Duodenal mucosa (tissue), 2 donors: Measurements from ENCODE around the gene OR1J1.

ENCODE experiments used
- H3K27ac ChIP-seq: one replicate; pipeline ENCODE4 v1.7.0; 2013; ENCODE audit warnings: low read depth, low read length
- H3K27me3 ChIP-seq, 2 donors: one replicate each; pipeline ENCODE4 v1.7.0; 2013; ENCODE audit warnings: low read length in 2 of 2, control low read depth in 1 of 2; ENCODE audit not compliant: insufficient read depth in 2 of 2, control insufficient read depth in 1 of 2
- H3K36me3 ChIP-seq, 2 donors: one replicate each; pipeline ENCODE4 v1.7.0; 2013; ENCODE audit warnings: low read length in 2 of 2, control low read depth in 1 of 2; ENCODE audit not compliant: insufficient read depth in 2 of 2, control insufficient read depth in 1 of 2
- H3K4me1 ChIP-seq, 2 donors: one replicate each; pipeline ENCODE4 v1.7.0; 2013; ENCODE audit warnings: low read length in 2 of 2, control low read depth in 1 of 2; ENCODE audit not compliant: insufficient read depth in 2 of 2, control insufficient read depth in 1 of 2
- H3K4me3 ChIP-seq, 2 donors: one replicate each; pipeline ENCODE4 v1.7.0; 2013; ENCODE audit warnings: low read length in 2 of 2, low read depth in 1 of 2
- H3K9ac ChIP-seq, 2 donors: one replicate each; pipeline ENCODE4 v1.7.0; 2013; ENCODE audit warnings: low read length in 2 of 2, low read depth in 1 of 2
- H3K9me3 ChIP-seq, 2 donors: one replicate each; pipeline ENCODE4 v1.7.0; 2013; ENCODE audit warnings: low read length in 2 of 2, control low read depth in 1 of 2; ENCODE audit not compliant: control insufficient read depth in 1 of 2

Gene OR1J1, protein sequence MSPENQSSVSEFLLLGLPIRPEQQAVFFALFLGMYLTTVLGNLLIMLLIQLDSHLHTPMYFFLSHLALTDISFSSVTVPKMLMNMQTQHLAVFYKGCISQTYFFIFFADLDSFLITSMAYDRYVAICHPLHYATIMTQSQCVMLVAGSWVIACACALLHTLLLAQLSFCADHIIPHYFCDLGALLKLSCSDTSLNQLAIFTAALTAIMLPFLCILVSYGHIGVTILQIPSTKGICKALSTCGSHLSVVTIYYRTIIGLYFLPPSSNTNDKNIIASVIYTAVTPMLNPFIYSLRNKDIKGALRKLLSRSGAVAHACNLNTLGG

DNA sequence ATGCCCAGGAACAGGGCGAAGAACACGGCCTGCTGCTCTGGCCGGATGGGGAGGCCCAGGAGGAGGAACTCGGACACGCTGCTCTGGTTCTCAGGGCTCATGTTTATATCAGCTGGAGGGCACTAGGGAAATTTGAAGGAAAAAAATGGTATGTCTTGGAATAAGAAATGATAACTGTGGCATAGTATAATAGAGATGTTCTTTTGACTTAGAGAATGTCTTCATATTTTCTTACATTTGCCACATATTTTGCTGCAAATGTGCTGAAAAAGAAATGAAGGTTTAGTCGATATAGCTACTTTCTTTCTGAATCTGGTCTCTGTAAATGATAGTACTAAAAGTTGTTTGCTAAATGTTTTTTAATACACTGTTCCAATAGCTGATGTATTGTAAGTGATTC lies at the start of gene OR1J1:
Gene OR1J1, minus strand, starts transcription at position 101 of the 400 bp plus-strand sequence. Its CDS starts 0 bp downstream, at position 101.
- H3K9ac ChIP-seq = no peak within 1 kb of the TSS

DNA sequence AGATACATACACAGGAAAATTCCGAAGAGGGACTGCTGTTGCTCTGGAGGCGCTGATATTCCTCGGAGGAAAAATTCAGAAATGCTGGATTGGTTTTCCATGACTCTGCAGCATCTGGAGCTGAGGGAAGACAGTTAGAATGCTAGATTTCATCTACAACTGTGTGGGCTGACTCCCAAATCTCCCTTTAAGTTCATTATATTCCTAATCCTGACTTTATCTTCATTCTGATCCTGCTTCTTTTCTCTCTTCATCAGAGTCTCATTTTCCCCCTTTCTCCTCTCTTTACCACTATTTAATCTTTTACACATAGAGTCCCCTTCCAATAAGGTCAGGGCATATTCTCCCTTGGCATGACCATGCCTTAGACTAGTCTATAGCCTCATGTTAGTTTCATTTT lies 49.5 kb upstream of the OR1J1 start, which contains the start of gene OR1N1:
Gene OR1N1, minus strand, starts transcription at position 101 of the 400 bp plus-strand sequence. Its CDS starts 0 bp downstream, at position 101.
- Histone ChIP-seq H3K27me3 (no peaks in the 10 kb centered on the region), H3K4me3 (no peak within 1 kb of the TSS), H3K4me1 (no peaks in the 10 kb centered on the region), H3K9ac (no peak within 1 kb of the TSS), H3K27ac (no peak within 1 kb of the TSS), H3K36me3 (no peaks in the 10 kb centered on the region), H3K9me3 (no peaks in the 10 kb centered on the region)

More for the DNA sequence above, at the start of gene OR1J1:
- no peaks in the 10 kb centered on the region for H3K9me3 ChIP-seq
- no peak within 1 kb of the TSS for H3K27ac ChIP-seq
- H3K27me3 ChIP-seq = peaks cover 0 to 3% of the 10 kb centered on the region in 2 donors
- H3K4me3 ChIP-seq = no peak within 1 kb of the TSS
- H3K36me3 ChIP-seq = no peaks in the 10 kb centered on the region
- no peaks in the 10 kb centered on the region for H3K4me1 ChIP-seq

DNA sequence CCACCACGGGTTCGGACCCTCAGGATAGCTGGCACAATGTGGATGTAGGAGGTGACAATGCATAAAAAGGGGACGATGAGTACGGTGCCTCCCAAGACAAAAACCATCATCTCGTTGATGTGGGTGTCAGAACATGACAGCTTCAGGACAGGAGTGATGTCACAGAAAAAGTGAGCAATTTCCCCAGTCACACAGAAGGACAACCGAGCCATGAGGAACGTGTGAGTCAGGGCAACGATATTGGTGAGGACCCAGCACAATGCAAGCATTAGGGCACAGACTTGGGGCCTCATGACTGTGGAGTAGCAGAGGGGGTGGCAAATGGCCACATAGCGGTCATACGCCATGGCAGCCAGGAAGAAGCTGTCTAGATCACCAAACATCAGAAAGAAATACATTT lies 48.9 kb upstream of the OR1J1 start:
- no peaks in the 10 kb centered on the region for H3K27me3 ChIP-seq
- H3K36me3 ChIP-seq = no peaks in the 10 kb centered on the region
- H3K9me3 ChIP-seq = no peaks in the 10 kb centered on the region
- no peak overlapping the region for H3K9ac ChIP-seq
- no peaks in the 10 kb centered on the region for H3K4me1 ChIP-seq
- no peak overlapping the region for H3K4me3 ChIP-seq
- H3K27ac ChIP-seq = no peak overlapping the region

DNA sequence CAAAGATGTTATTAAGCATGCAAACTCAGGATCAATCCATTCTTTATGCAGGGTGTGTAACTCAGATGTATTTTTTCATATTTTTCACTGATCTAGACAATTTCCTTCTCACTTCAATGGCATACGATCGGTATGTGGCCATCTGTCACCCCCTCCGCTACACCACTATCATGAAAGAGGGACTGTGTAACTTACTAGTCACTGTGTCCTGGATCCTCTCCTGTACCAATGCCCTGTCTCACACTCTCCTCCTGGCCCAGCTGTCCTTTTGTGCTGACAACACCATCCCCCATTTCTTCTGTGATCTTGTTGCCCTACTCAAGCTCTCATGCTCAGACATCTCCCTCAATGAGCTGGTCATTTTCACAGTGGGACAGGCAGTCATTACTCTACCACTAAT lies 41.6 kb upstream of the OR1J1 start:
- H3K4me3 ChIP-seq = no peak overlapping the region
- H3K9ac ChIP-seq = no peak overlapping the region
- H3K9me3 ChIP-seq = no peaks in the 10 kb centered on the region
- no peak overlapping the region for H3K27ac ChIP-seq
- peaks cover 0 to 6% of the 10 kb centered on the region in 2 donors for H3K27me3 ChIP-seq
- H3K36me3 ChIP-seq = no peaks in the 10 kb centered on the region
- no peaks in the 10 kb centered on the region for H3K4me1 ChIP-seq

DNA sequence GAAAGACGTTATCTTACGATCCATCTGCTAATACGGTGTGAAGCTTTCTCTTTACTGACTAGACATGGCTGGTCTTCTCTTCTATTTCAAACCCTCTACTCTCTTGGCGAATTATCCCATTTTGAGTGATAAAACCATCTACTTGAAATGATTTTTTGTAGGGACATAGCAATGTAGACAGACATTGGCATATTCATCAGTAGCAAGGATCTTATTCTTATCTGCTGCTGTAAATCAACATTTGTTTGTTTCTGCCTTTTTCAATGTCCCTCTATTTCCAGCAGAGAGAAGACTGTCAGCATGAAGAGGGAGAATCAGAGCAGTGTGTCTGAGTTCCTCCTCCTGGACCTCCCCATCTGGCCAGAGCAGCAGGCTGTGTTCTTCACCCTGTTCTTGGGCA lies 41.1 kb upstream of the OR1J1 start, which contains the start of gene OR1J4:
Gene OR1J4, plus strand, starts transcription at position 301 of the 400 bp plus-strand sequence. Its CDS starts 0 bp downstream, at position 301.
- no peak within 1 kb of the TSS for H3K9ac ChIP-seq
- no peak within 1 kb of the TSS for H3K27ac ChIP-seq
- H3K4me3 ChIP-seq = no peak within 1 kb of the TSS
- no peaks in the 10 kb centered on the region for H3K36me3 ChIP-seq
- H3K9me3 ChIP-seq = no peaks in the 10 kb centered on the region
- peaks cover 0 to 6% of the 10 kb centered on the region in 2 donors for H3K27me3 ChIP-seq
- no peaks in the 10 kb centered on the region for H3K4me1 ChIP-seq

DNA sequence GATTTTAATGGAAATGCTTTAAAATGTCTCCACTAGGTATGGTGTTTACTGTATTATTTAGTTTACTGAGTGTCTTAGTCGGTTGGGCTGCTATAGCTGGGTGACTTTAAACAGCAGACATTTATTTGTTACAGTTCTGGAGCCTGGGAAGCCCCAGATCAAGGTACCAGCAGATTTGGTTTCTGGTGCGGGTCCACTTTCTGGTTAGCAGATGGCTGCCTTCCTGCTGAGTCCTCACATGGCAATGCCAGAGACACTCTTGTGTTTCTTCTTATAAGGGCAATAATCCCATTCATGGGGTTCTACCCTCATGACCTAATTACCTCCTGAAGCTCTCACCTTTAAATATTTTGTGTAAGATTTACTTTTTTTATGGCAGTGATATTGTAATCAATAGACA lies 40.5 kb upstream of the OR1J1 start:
- no peaks in the 10 kb centered on the region for H3K9me3 ChIP-seq
- H3K36me3 ChIP-seq = no peaks in the 10 kb centered on the region
- no peak overlapping the region for H3K9ac ChIP-seq
- peaks cover 0 to 6% of the 10 kb centered on the region in 2 donors for H3K27me3 ChIP-seq
- H3K27ac ChIP-seq = no peak overlapping the region
- no peaks in the 10 kb centered on the region for H3K4me1 ChIP-seq
- H3K4me3 ChIP-seq = no peak overlapping the region

DNA sequence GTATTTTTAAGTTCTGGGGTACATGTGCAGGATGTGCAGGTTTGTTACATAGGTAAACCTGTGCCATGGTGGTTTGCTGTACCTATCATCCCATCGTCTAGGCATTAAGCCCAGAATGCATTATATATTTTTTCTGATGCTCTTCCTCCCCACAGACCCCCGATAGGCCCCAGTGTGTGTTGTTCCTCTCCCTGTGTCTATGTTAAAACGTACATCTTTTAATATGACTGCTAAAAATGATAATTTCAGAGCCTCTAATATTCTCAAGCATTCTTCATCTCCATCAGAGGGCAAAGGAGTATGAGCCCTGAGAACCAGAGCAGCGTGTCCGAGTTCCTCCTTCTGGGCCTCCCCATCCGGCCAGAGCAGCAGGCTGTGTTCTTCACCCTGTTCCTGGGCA lies 32.8 kb upstream of the OR1J1 start, which contains the start of gene OR1J2:
Gene OR1J2, plus strand, starts transcription at position 301 of the 400 bp plus-strand sequence. Its CDS starts 0 bp downstream, at position 301.
- Histone ChIP-seq H3K36me3 (no peaks in the 10 kb centered on the region), H3K4me1 (no peaks in the 10 kb centered on the region), H3K27ac (no peak within 1 kb of the TSS), H3K9ac (no peak within 1 kb of the TSS), H3K27me3 (no peaks in the 10 kb centered on the region), H3K9me3 (no peaks in the 10 kb centered on the region), H3K4me3 (no peak within 1 kb of the TSS)

DNA sequence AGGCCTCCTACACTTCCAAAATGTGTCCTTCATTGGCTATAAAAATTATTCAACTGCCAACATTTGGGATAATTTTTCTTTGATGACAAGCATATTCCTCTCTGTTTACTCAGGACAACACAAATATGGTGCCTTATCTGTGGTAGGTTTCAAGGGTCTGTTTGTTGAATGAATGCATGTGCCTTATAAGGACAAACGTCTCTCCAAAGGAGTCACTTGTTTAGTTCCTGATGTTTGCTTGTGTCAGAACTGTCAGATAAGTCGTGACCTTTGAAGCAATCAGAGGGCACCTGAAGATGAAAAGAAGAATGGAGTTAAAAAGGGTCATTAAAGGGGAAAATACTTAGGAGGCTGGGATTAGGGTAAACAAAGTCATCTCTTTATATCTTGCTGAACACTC lies 29.2 kb upstream of the OR1J1 start:
- no peaks in the 10 kb centered on the region for H3K27me3 ChIP-seq
- H3K27ac ChIP-seq = no peak overlapping the region
- H3K9ac ChIP-seq = no peak overlapping the region
- H3K4me1 ChIP-seq = no peaks in the 10 kb centered on the region
- no peaks in the 10 kb centered on the region for H3K9me3 ChIP-seq
- H3K36me3 ChIP-seq = no peaks in the 10 kb centered on the region
- no peak overlapping the region for H3K4me3 ChIP-seq

DNA sequence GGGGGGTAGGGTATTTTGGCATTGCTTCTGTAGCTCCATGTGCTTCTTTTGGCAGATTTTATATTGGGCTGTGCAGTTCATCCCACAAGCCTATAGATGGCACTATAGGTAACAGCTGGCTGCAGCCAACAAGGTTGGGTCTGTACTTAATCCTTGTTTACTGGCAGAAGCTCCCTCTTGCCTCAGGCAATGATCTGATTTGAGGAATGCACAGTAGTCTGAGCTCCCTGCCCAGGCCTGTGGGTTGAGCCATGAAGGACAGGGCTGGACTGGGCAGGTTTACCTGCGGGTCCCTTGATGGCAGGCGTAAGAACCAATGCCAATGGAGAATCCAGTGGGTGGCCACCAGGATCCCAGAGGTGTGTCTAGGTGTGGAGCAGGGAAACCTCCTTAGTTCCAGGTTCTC lies 21.2 kb upstream of the OR1J1 start:
- no peak overlapping the region for H3K9ac ChIP-seq
- H3K4me3 ChIP-seq = no peak overlapping the region
- no peaks in the 10 kb centered on the region for H3K4me1 ChIP-seq
- no peaks in the 10 kb centered on the region for H3K9me3 ChIP-seq
- no peaks in the 10 kb centered on the region for H3K27me3 ChIP-seq
- no peak overlapping the region for H3K27ac ChIP-seq
- no peaks in the 10 kb centered on the region for H3K36me3 ChIP-seq

DNA sequence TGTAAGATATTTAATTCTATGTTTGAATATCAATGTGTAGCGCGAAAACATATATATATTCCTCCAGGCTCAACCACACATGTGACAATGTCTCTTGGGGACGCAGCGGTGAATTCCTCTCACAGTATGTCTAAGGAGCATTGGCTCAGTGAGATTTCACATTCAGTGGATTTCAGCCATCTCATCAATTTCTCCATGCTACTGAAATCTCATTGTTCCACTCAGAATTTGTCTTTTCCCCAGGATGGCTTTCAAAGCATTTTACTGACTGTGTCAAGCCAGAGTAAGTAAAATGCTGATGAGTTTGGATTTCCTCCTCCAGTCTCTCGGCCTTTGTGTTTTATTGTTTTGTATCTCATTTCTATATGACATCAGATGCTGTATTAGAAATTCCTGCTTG lies 1.3 kb upstream of the OR1J1 start:
- no peak overlapping the region for H3K4me3 ChIP-seq
- no peak overlapping the region for H3K9ac ChIP-seq
- H3K4me1 ChIP-seq = no peaks in the 10 kb centered on the region
- no peak overlapping the region for H3K27ac ChIP-seq
- no peaks in the 10 kb centered on the region for H3K9me3 ChIP-seq
- no peaks in the 10 kb centered on the region for H3K36me3 ChIP-seq
- H3K27me3 ChIP-seq = peaks cover 0 to 3% of the 10 kb centered on the region in 2 donors
